PC-3 (cell line): ENCODE data around the gene MIB2. TPM values are rescaled to one million over a fixed set of nuclear protein-coding genes. Genes with fewer than 3 reads are reported as not detected.
"Not testable (repeated sequence)": the region's sequence is repeated elsewhere in the genome, so short reads cannot be mapped to it uniquely, and the experiment has no call there.

Source experiments
- ATAC-seq: fragments of 200-7000 bp; cut with Tn5 transposase; 2 replicates; pipeline ENCODE4 v1.9.1; 2020; ENCODE audit warnings: mild to moderate bottlenecking, moderate library complexity
- BruUV-seq: library from RNA; stranded (reverse); fragments of 400-500 nt; replicated peaks from 2 replicates; lab custom pipeline; 2021; lab: Mats Ljungman, UMichigan
- CTCF ChIA-PET: fragments of 300-600 bp; sonication (Branson Sonifier 250); formaldehyde crosslinking; loops from one replicate; lab custom pipeline; 2022; ENCODE audit warnings: antibody characterized with exemption; lab: Charles Lee
- POLR2A ChIA-PET: fragments of 300-600 bp; sonication (Branson Sonifier 250); formaldehyde crosslinking; loops from one replicate; lab custom pipeline; 2022; ENCODE audit warnings: antibody characterized with exemption; ENCODE audit not compliant: unreplicated experiment; lab: Charles Lee
- DNase-seq: peaks from one replicate; pipeline ENCODE4 v3.0.0-alpha.2; 2015
- H2AFZ ChIP-seq: fragments of 300-600 bp; sonication (generic); 2 replicates; pipeline ENCODE4 v1.6.0; 2016; ENCODE audit warnings: antibody characterized with exemption, low read length
- H3F3A ChIP-seq: fragments of 300-600 bp; sonication (generic); one replicate; pipeline ENCODE4 v1.6.0; 2017; ENCODE audit warnings: antibody characterized with exemption, low read length, control low read depth, mild to moderate bottlenecking; ENCODE audit not compliant: unreplicated experiment
- H3K27ac ChIP-seq: fragments of 300-600 bp; sonication (generic); 2 replicates; pipeline ENCODE4 v1.5.1; 2016; ENCODE audit warnings: mild to moderate bottlenecking, low read length
- H3K27me3 ChIP-seq: fragments of 300-600 bp; sonication (generic); 2 replicates; pipeline ENCODE4 v1.6.1; 2016; ENCODE audit warnings: low read length, mixed read lengths
- H3K36me3 ChIP-seq: fragments of 300-600 bp; sonication (generic); 2 replicates; pipeline ENCODE4 v1.6.1; 2016; ENCODE audit warnings: low read depth, mixed run types, low read length, mixed read lengths
- H3K4me1 ChIP-seq: fragments of 300-600 bp; sonication (generic); 2 replicates; pipeline ENCODE4 v1.5.1; 2016; ENCODE audit warnings: low read length; ENCODE audit not compliant: insufficient read depth
- H3K4me2 ChIP-seq: fragments of 300-600 bp; sonication (generic); 2 replicates; pipeline ENCODE4 v1.6.0; 2016; ENCODE audit warnings: low read length
- H3K4me3 ChIP-seq: fragments of 300-600 bp; sonication (generic); 2 replicates; pipeline ENCODE4 v1.5.1; 2016; ENCODE audit warnings: mild to moderate bottlenecking, low read length, mixed read lengths
- H3K79me2 ChIP-seq: fragments of 300-600 bp; sonication (generic); 2 replicates; pipeline ENCODE4 v1.6.1; 2017; ENCODE audit warnings: low read length, mixed read lengths
- H3K9ac ChIP-seq: fragments of 300-600 bp; sonication (generic); 2 replicates; pipeline ENCODE4 v1.6.0; 2016; ENCODE audit warnings: mild to moderate bottlenecking, low read length
- H3K9me2 ChIP-seq: fragments of 300-600 bp; sonication (generic); replicated peaks from 2 replicates; pipeline ENCODE4 v1.6.1; 2016; ENCODE audit warnings: mixed run types, low read length, mixed read lengths
- H3K9me3 ChIP-seq: fragments of 300-600 bp; sonication (generic); 2 replicates; pipeline ENCODE4 v1.6.1; 2016; ENCODE audit warnings: low read length, mixed read lengths
- H4K20me1 ChIP-seq: fragments of 300-600 bp; sonication (generic); 2 replicates; pipeline ENCODE4 v1.6.1; 2016; ENCODE audit warnings: low read length, mixed read lengths
- EZH2 ChIP-seq: fragments of 300-600 bp; sonication (generic); IDR thresholded peaks from one replicate; pipeline ENCODE4 v1.6.1; 2017; ENCODE audit warnings: antibody characterized with exemption, mild to moderate bottlenecking, low read length; ENCODE audit not compliant: unreplicated experiment
- EZH2phosphoT487 ChIP-seq: fragments of 300-600 bp; sonication (generic); IDR thresholded peaks from 2 replicates; pipeline ENCODE4 v1.6.1; 2018; ENCODE audit warnings: mild to moderate bottlenecking, antibody characterized with exemption, low read length, borderline replicate concordance
- intact Hi-C: fragments of 100-400 bp; cut with micrococcal nuclease; formaldehyde crosslinking; loops from 2 replicates; pipeline ENCODE4 v1.9.0; 2023
- total RNA-seq: library from RNA; depleted of rRNA; stranded (reverse); fragments of >200 nt; gene quantifications from 2 replicates; pipeline ENCODE4 v1.2.3, GENCODE V29; 2014
- TF ChIP-seq, protein P1 (sequence below): fragments of 300-600 bp; sonication (generic); conservative IDR thresholded peaks from 2 replicates; pipeline ENCODE4 v1.5.1; 2017; ENCODE audit warnings: antibody characterized with exemption, low read depth, mild to moderate bottlenecking, low read length

Gene MIB2
- total RNA-seq, 1 experiment from 2014 or later: 164 TPM

DNA sequence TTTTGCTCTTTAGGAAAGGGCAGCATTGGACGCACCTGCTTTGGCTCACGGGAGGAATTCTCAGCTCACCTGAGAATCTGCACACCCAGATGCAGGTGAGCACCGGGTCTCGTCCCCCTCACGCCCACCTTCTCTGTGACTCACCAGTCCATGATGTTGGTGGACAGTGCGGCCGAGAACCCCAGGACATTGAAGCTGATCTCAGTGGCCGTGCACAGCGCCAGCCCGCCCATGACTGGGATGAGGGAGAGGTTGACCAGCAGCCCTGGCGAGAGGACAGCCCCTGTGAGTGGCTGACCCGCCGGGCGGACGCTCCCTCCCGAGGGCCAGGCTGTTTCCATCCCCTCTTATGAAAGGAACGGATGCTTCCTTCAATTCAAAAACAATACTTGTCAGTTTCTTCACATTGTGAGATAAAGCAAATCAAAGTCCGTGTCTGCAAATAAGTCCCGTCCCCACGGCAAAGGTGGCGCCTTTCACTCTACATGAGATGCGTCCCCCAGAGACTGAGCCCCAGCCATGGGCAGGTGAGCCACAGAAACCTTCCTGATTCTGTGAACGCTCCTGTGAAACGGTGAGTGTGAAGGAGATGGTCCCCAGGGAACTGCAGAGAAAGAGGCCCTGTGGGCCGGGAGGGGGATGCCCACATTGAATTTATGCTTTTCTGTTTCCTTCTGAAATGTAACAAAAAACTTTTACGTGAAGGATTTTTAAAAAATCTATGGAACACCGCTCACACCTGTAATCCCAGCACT lies 56.2 kb downstream of the MIB2 start:
- ChIA-PET POLR2A (no interaction called here), CTCF (no interaction called here)
- no peaks in the 10 kb centered on the region for H4K20me1 ChIP-seq
- TF ChIP-seq EZH2: no peak
- TF ChIP-seq, protein P1, sequence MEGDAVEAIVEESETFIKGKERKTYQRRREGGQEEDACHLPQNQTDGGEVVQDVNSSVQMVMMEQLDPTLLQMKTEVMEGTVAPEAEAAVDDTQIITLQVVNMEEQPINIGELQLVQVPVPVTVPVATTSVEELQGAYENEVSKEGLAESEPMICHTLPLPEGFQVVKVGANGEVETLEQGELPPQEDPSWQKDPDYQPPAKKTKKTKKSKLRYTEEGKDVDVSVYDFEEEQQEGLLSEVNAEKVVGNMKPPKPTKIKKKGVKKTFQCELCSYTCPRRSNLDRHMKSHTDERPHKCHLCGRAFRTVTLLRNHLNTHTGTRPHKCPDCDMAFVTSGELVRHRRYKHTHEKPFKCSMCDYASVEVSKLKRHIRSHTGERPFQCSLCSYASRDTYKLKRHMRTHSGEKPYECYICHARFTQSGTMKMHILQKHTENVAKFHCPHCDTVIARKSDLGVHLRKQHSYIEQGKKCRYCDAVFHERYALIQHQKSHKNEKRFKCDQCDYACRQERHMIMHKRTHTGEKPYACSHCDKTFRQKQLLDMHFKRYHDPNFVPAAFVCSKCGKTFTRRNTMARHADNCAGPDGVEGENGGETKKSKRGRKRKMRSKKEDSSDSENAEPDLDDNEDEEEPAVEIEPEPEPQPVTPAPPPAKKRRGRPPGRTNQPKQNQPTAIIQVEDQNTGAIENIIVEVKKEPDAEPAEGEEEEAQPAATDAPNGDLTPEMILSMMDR: no peak
- TF ChIP-seq EZH2phosphoT487: no peak
- H3K4me2 ChIP-seq: no peak overlapping the region
- no peaks in the 10 kb centered on the region for H3K9me2 ChIP-seq
- no peaks in the 10 kb centered on the region for H3K4me1 ChIP-seq
- peaks cover 9% of the 10 kb centered on the region for H3K36me3 ChIP-seq
- H3K27me3 ChIP-seq: no peaks in the 10 kb centered on the region
- intact Hi-C loops: no loop called here
- no peak overlapping the region for H3K9ac ChIP-seq
- H3F3A ChIP-seq: no peaks in the 10 kb centered on the region
- no peak overlapping the region for H2AFZ ChIP-seq
- H3K9me3 ChIP-seq: no peaks in the 10 kb centered on the region
- no peak overlapping the region for H3K27ac ChIP-seq
- no TSS peak for BruUV-seq
- no peak for DNase-seq
- no peak for ATAC-seq
- H3K4me3 ChIP-seq: no peak overlapping the region
- no peaks in the 10 kb centered on the region for H3K79me2 ChIP-seq

DNA sequence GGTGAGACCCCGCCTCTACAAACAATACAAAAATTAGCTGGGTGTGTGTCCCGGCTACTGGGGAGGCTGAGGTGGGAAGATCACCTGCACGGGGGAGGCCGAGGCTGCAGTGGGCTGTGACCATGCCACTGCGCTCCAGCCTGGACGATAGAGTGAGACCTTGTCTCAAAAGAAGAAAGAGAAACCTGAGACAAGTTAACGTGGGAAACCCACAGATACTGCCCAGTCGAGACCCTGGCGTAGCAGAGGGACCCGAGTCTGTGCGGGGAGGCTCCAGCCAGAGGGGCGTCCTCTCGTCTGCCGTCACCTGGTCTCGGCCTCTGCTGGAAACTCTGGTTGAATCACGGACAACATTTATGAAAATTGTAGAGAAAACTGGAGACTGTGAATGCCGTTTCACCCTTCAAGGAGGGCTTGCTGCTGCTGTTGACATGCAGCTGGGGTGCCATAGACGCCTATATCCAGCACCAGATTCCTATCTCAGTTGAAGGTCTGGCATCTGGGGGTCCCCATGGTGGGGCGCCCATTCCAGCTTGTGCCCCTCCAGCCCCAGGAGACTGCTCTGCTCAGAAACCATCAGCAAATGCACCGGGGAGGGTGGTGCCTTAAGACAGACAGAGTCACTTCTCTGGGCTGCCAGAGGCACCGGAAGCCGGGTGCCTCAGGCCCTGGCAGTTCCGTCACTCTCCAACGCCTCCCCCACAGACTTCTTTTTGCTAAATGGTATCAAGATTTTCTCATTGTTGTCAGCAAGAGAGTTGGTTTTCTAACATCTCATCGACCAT lies 57.1 kb downstream of the MIB2 start:
- Histone ChIP-seq H3F3A (no peaks in the 10 kb centered on the region), H3K4me1 (no peaks in the 10 kb centered on the region), H3K9me2 (no peaks in the 10 kb centered on the region), H3K9ac (no peak overlapping the region), H3K36me3 (peaks cover 9% of the 10 kb centered on the region; the same call in 1 of the 2 replicates), H3K9me3 (no peaks in the 10 kb centered on the region), H3K79me2 (no peaks in the 10 kb centered on the region), H2AFZ (no peak overlapping the region), H3K27ac (no peak overlapping the region), H3K27me3 (no peaks in the 10 kb centered on the region), H3K4me3 (no peak overlapping the region), H3K4me2 (no peak overlapping the region), H4K20me1 (no peaks in the 10 kb centered on the region)
- TF ChIP-seq, protein P1: no peak
- TF ChIP-seq EZH2 (no peak), EZH2phosphoT487 (no peak)
- ATAC-seq (no peak), DNase-seq (no peak)
- intact Hi-C loops: no loop called here
- CTCF ChIA-PET: no interaction called here
- POLR2A ChIA-PET: no interaction called here
- BruUV-seq: TSS peak; percentile 1

DNA sequence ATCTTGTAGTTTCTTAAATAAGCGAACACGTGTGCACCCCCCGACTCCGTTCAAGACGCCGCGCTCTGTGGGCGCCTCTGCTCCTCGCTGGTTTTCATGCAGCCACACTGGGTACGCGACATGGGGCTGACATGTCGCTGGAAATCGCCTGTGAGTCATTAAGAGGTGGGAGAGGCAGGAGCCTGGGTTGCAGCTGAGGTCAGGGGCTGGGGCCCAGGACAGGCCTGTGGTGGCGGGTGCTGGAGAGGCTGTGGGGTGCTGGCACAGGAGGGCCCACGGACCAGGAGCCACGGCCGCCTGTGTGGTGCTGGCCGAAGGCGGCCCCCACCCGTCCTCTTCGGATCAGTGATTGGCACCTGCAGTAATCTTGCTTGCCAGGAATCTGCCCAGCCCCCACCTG lies 59.5 kb downstream of the MIB2 start:
- DNase-seq, H3K79me2 ChIP-seq, H3K27ac ChIP-seq, H3K9ac ChIP-seq, H4K20me1 ChIP-seq, H3K4me2 ChIP-seq, BruUV-seq, H3K9me2 ChIP-seq, H2AFZ ChIP-seq, POLR2A ChIA-PET, CTCF ChIA-PET, H3K27me3 ChIP-seq, H3K4me1 ChIP-seq, H3K9me3 ChIP-seq, H3K36me3 ChIP-seq, intact Hi-C loops, ATAC-seq, H3F3A ChIP-seq, H3K4me3 ChIP-seq: not testable (repeated sequence)

GRCh38 chr1:1675218-1675617 lies 59.9 kb downstream of the MIB2 start:
- H4K20me1 ChIP-seq, H3K79me2 ChIP-seq, H3K4me3 ChIP-seq, POLR2A ChIA-PET, BruUV-seq, CTCF ChIA-PET, H3K9me3 ChIP-seq, H2AFZ ChIP-seq, H3K9ac ChIP-seq, H3K4me2 ChIP-seq, H3K27ac ChIP-seq, H3K36me3 ChIP-seq, H3F3A ChIP-seq, H3K9me2 ChIP-seq, intact Hi-C loops, ATAC-seq, H3K27me3 ChIP-seq, DNase-seq, H3K4me1 ChIP-seq: not testable (repeated sequence)

GRCh38 chr1:1676087-1676486 lies 60.8 kb downstream of the MIB2 start:
- H3K4me1 ChIP-seq, H3F3A ChIP-seq, BruUV-seq, ATAC-seq, H4K20me1 ChIP-seq, H3K27ac ChIP-seq, H3K9me3 ChIP-seq, POLR2A ChIA-PET, H3K4me2 ChIP-seq, H2AFZ ChIP-seq, CTCF ChIA-PET, H3K9ac ChIP-seq, H3K9me2 ChIP-seq, H3K79me2 ChIP-seq, H3K36me3 ChIP-seq, H3K4me3 ChIP-seq, intact Hi-C loops, DNase-seq, H3K27me3 ChIP-seq: not testable (repeated sequence)
